HCT116 (cell line): ENCODE data around the gene BRI3BP. TPM values are rescaled to one million over a fixed set of nuclear protein-coding genes. Genes with fewer than 3 reads are reported as not detected.

Experiments used
- ATAC-seq: fragments of 200-7000 bp; cut with Tn5 transposase; 2 replicates; pipeline ENCODE4 v1.9.1; 2020; ENCODE audit warnings: mild to moderate bottlenecking, moderate library complexity
- BruUV-seq: library from RNA; stranded (reverse); fragments of 400-500 nt; replicated peaks from 2 replicates; lab custom pipeline; 2021; lab: Mats Ljungman, UMichigan
- CTCF ChIA-PET: fragments of 300-600 bp; sonication (Branson Sonifier 250); formaldehyde crosslinking; loops from one replicate; lab custom pipeline; 2021; ENCODE audit warnings: antibody characterized with exemption; lab: Charles Lee
- POLR2A ChIA-PET: fragments of 300-600, 350-600 bp; sonication (Branson Sonifier 250); formaldehyde crosslinking; loops from one replicate; lab custom pipeline; 2021; ENCODE audit warnings: antibody characterized with exemption; lab: Charles Lee
- RAD21 ChIA-PET, 2 experiments: fragments of 300-600 bp; sonication (Branson Sonifier 250); formaldehyde crosslinking; loops; one replicate each; lab custom pipeline; 2023; ENCODE audit warnings: low total read pairs in 2 of 2; ENCODE audit not compliant: uncharacterized antibody in 2 of 2, unreplicated experiment in 2 of 2, low non-redundant PET in 1 of 2; lab: Charles Lee
- DNase-seq: peaks from one replicate; pipeline ENCODE4 v3.0.0-alpha.2; 2010; ENCODE audit warnings: low read depth, low spot score
- H2AFZ ChIP-seq: fragments of 200-600 bp; shearing (Covaris generic), sonication (generic); 2 replicates; pipeline ENCODE4 v1.6.1; 2017; ENCODE audit warnings: low read depth, mixed run types, mixed read lengths, antibody characterized with exemption, low read length; ENCODE audit not compliant: poor library complexity, severe bottlenecking
- H3K27ac ChIP-seq: 2 replicates; pipeline ENCODE4 v1.5.1; 2012; ENCODE audit warnings: low read depth, low read length
- H3K27me3 ChIP-seq: fragments of 200-600 bp; sonication (generic); 2 replicates; pipeline ENCODE4 v1.6.1; 2016; ENCODE audit warnings: mixed run types, low read length, mixed read lengths; ENCODE audit not compliant: insufficient read depth
- H3K36me3 ChIP-seq, 2 experiments: fragments of 200-500 bp in 1 of 2; fragments of 200-600 bp in 1 of 2; sonication (Bioruptor generic) in 1 of 2; sonication (generic) in 1 of 2; 2 replicates each; pipeline versions ENCODE4 v1.5.1 to v1.6.1; 2014 to 2016; ENCODE audit warnings: low read length in 2 of 2, inconsistent platforms in 1 of 2, mixed read lengths in 1 of 2, mixed run types in 1 of 2; ENCODE audit not compliant: insufficient read depth in 2 of 2, control insufficient read depth in 1 of 2
- H3K4me1 ChIP-seq, 2 experiments: fragments of 200-600 bp in 1 of 2; sonication (generic) in 1 of 2; 2 replicates each; pipeline versions ENCODE4 v1.5.1 to v1.6.1; 2012 to 2017; ENCODE audit warnings: low read length in 2 of 2, inconsistent platforms in 1 of 2, mild to moderate bottlenecking in 1 of 2, mixed read lengths in 1 of 2, mixed run types in 1 of 2, moderate library complexity in 1 of 2; ENCODE audit not compliant: insufficient read depth in 2 of 2, control insufficient read depth in 1 of 2
- H3K4me2 ChIP-seq: fragments of 200-600 bp; sonication (generic); 2 replicates; pipeline ENCODE4 v1.6.1; 2017; ENCODE audit warnings: mixed run types, low read length, mixed read lengths
- H3K4me3 ChIP-seq, 2 experiments: fragments of 200-600 bp in 1 of 2; sonication (generic) in 1 of 2; replicated peaks in 1 of 2; 2 replicates each; pipeline ENCODE4 v1.5.1; 2011 to 2016; ENCODE audit warnings: low read length in 2 of 2, control low read depth in 1 of 2, low read depth in 1 of 2, mild to moderate bottlenecking in 1 of 2, mixed read lengths in 1 of 2, mixed run types in 1 of 2
- H3K79me2 ChIP-seq: fragments of 200-600 bp; sonication (generic); 2 replicates; pipeline ENCODE4 v1.6.1; 2017; ENCODE audit warnings: mild to moderate bottlenecking, mixed run types, low read length, moderate library complexity, mixed read lengths; ENCODE audit not compliant: insufficient read depth
- H3K9ac ChIP-seq: fragments of 200-600 bp; sonication (generic); 2 replicates; pipeline ENCODE4 v1.6.1; 2016; ENCODE audit warnings: low read length, mixed read lengths
- H3K9me2 ChIP-seq: fragments of 200-600 bp; sonication (generic), shearing (Covaris generic); 2 replicates; pipeline ENCODE4 v1.6.1; 2017; ENCODE audit warnings: mixed run types, mild to moderate bottlenecking, moderate library complexity; ENCODE audit not compliant: insufficient read depth
- H3K9me3 ChIP-seq, 2 experiments: fragments of 200-500 bp in 1 of 2; fragments of 200-600 bp in 1 of 2; sonication (Bioruptor generic) in 1 of 2; sonication (generic) in 1 of 2; 2 replicates each; pipeline ENCODE4 v1.6.1; 2014 to 2017; ENCODE audit warnings: low read length in 2 of 2, mixed read lengths in 2 of 2, inconsistent platforms in 1 of 2, low read depth in 1 of 2, mild to moderate bottlenecking in 1 of 2, mixed run types in 1 of 2, moderate library complexity in 1 of 2; ENCODE audit not compliant: control insufficient read depth in 1 of 2, insufficient read depth in 1 of 2
- H4K20me1 ChIP-seq: fragments of 200-600 bp; sonication (generic), shearing (Covaris generic); 2 replicates; pipeline ENCODE4 v1.6.1; 2017; ENCODE audit warnings: mixed run types, mild to moderate bottlenecking, moderate library complexity; ENCODE audit not compliant: insufficient read depth
- CBX3 ChIP-seq: IDR thresholded peaks from 2 replicates; pipeline ENCODE4 v1.6.1; 2012; ENCODE audit warnings: low read depth
- CEBPB ChIP-seq: IDR thresholded peaks from 2 replicates; pipeline ENCODE4 v1.6.1; 2012; ENCODE audit warnings: low read depth
- EZH2 ChIP-seq: fragments of 200-600 bp; sonication (generic); IDR thresholded peaks from 2 replicates; pipeline ENCODE4 v1.6.1; 2017; ENCODE audit warnings: antibody characterized with exemption, mixed run types
- EZH2phosphoT487 ChIP-seq: fragments of 200-600 bp; IDR thresholded peaks from 2 replicates; pipeline ENCODE4 v1.6.1; 2018; ENCODE audit warnings: antibody characterized with exemption, borderline replicate concordance
- POLR2AphosphoS5 ChIP-seq: IDR thresholded peaks from 2 replicates; pipeline ENCODE4 v1.6.1; 2011; ENCODE audit warnings: mild to moderate bottlenecking, low read depth, low read length, moderate library complexity
- RAD21 ChIP-seq: IDR thresholded peaks from 2 replicates; pipeline ENCODE4 v1.6.1; 2012; ENCODE audit warnings: low read depth, mild to moderate bottlenecking
- REST ChIP-seq: IDR thresholded peaks from 2 replicates; pipeline ENCODE4 v1.6.1; 2012; ENCODE audit warnings: low read depth
- SP1 ChIP-seq: IDR thresholded peaks from 2 replicates; pipeline ENCODE4 v1.6.1; 2012; ENCODE audit warnings: low read depth
- SRF ChIP-seq: IDR thresholded peaks from 2 replicates; pipeline ENCODE4 v1.6.1; 2012; ENCODE audit warnings: low read depth
- TCF7L2 ChIP-seq: IDR thresholded peaks from 2 replicates; pipeline ENCODE4 v1.7.0; 2011; ENCODE audit warnings: borderline replicate concordance, inconsistent platforms; ENCODE audit not compliant: insufficient read depth, insufficient read length; ENCODE audit errors: extremely low read depth
- YY1 ChIP-seq: IDR thresholded peaks from 2 replicates; pipeline ENCODE4 v1.6.1; 2011; ENCODE audit warnings: low read length, low read depth, moderate library complexity, mild to moderate bottlenecking; ENCODE audit not compliant: insufficient replicate concordance; ENCODE audit errors: extremely low read depth
- ZBTB33 ChIP-seq: IDR thresholded peaks from 2 replicates; pipeline ENCODE4 v1.6.1; 2011; ENCODE audit warnings: mild to moderate bottlenecking, low read length, moderate library complexity; ENCODE audit not compliant: insufficient replicate concordance; ENCODE audit errors: extremely low read depth
- ZNF274 ChIP-seq: fragments of 200-500 bp; sonication (Bioruptor generic); IDR thresholded peaks from 2 replicates; pipeline ENCODE4 v1.6.1; 2014; ENCODE audit warnings: mild to moderate bottlenecking, low read depth, low read length, inconsistent platforms
- intact Hi-C: fragments of 100-400 bp; cut with micrococcal nuclease; formaldehyde crosslinking; loops from 2 replicates; pipeline ENCODE4 v1.10.0; 2022
- total RNA-seq: library from RNA; stranded (reverse); gene quantifications from one replicate; pipeline ENCODE4 v1.2.1, GENCODE V29; 2021; ENCODE audit not compliant: unreplicated experiment
- TF ChIP-seq, protein P1 (sequence below), 3 experiments: fragments of 200-600 bp in 1 of 3; sonication (generic) in 1 of 3; IDR thresholded peaks in 2 of 3; conservative IDR thresholded peaks in 1 of 3; 2 replicates each; pipeline ENCODE4 v1.5.1; 2012 to 2017; ENCODE audit warnings: low read depth in 2 of 3, low read length in 2 of 3, antibody characterized with exemption in 1 of 3, borderline replicate concordance in 1 of 3, control low read depth in 1 of 3, mild to moderate bottlenecking in 1 of 3, mixed read lengths in 1 of 3, mixed run types in 1 of 3, moderate library complexity in 1 of 3; ENCODE audit not compliant: insufficient read depth in 1 of 3

The BRI3BP gene
- total RNA-seq, 1 experiment from 2014 or later = 40.1 TPM

GRCh38 chr12:124967016-124967739, 26.3 kb upstream of the BRI3BP start (continued):
- TF ChIP-seq, protein P1, sequence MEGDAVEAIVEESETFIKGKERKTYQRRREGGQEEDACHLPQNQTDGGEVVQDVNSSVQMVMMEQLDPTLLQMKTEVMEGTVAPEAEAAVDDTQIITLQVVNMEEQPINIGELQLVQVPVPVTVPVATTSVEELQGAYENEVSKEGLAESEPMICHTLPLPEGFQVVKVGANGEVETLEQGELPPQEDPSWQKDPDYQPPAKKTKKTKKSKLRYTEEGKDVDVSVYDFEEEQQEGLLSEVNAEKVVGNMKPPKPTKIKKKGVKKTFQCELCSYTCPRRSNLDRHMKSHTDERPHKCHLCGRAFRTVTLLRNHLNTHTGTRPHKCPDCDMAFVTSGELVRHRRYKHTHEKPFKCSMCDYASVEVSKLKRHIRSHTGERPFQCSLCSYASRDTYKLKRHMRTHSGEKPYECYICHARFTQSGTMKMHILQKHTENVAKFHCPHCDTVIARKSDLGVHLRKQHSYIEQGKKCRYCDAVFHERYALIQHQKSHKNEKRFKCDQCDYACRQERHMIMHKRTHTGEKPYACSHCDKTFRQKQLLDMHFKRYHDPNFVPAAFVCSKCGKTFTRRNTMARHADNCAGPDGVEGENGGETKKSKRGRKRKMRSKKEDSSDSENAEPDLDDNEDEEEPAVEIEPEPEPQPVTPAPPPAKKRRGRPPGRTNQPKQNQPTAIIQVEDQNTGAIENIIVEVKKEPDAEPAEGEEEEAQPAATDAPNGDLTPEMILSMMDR (IDR thresholded peaks at IDR 0.05 in 2 of 3, conservative IDR thresholded peaks at IDR 0.05 in 1 of 3; ENCODE audit: borderline replicate concordance in 1 of 3, insufficient read depth in 1 of 3, low read depth in 2 of 3, low read length in 2 of 3) = no peak
- no peak for TF ChIP-seq CBX3
- no peak for TF ChIP-seq TCF7L2
- TF ChIP-seq CEBPB = no peak
- TF ChIP-seq POLR2AphosphoS5 = no peak

- CTCF ChIA-PET = no interaction called here
- H3K79me2 ChIP-seq = no peaks in the 10 kb centered on the region
- H3K4me3 ChIP-seq = no peak overlapping the region
- no peak overlapping the region for H3K27ac ChIP-seq
- H3K36me3 ChIP-seq = peaks cover 14 to 37% of the 10 kb centered on the region in 2 experiments
- no TSS peak for BruUV-seq
- H3K9ac ChIP-seq = no peak overlapping the region
- no peak for DNase-seq
- POLR2A ChIA-PET = no interaction called here
- no peaks in the 10 kb centered on the region for H3K27me3 ChIP-seq
- H3K4me2 ChIP-seq = no peak overlapping the region
- no peaks in the 10 kb centered on the region for H4K20me1 ChIP-seq
- RAD21 ChIA-PET = no interaction called here
- ATAC-seq = no peak
- intact Hi-C loops = no loop called here
- H3K9me3 ChIP-seq = no peaks in the 10 kb centered on the region
- H2AFZ ChIP-seq = no peak overlapping the region
- H3K9me2 ChIP-seq = no peaks in the 10 kb centered on the region
- H3K4me1 ChIP-seq = no peaks in the 10 kb centered on the region
- TF ChIP-seq ZNF274 (no peak), RAD21 (no peak), ZBTB33 (no peak), REST (no peak), SP1 (no peak), TCF7L2 (no peak), SRF (no peak), YY1 (no peak), CEBPB (no peak), EZH2 (no peak), EZH2phosphoT487 (no peak)
Measured at GRCh38 chr12:124968656-124969055, 24.8 kb upstream of the BRI3BP start.
